HG03175 (cell line): ENCODE data around the gene SSUH2.
"Not testable (repeated sequence)": the region's sequence is repeated elsewhere in the genome, so short reads cannot be mapped to it uniquely, and the experiment has no call there.

Source experiments
- ATAC-seq: cut with Tn5 transposase; IDR thresholded peaks from one replicate; pipeline ENCODE4 v1.9.1; 2021; ENCODE audit warnings: mild to moderate bottlenecking, moderate library complexity; ENCODE audit not compliant: unreplicated experiment

The SSUH2 gene, protein sequence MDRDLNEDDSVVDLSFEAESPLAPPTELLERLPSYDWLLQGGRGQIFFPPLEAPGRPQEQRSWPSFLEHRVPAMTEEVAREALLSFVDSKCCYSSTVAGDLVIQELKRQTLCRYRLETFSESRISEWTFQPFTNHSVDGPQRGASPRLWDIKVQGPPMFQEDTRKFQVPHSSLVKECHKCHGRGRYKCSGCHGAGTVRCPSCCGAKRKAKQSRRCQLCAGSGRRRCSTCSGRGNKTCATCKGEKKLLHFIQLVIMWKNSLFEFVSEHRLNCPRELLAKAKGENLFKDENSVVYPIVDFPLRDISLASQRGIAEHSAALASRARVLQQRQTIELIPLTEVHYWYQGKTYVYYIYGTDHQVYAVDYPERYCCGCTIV

DNA sequence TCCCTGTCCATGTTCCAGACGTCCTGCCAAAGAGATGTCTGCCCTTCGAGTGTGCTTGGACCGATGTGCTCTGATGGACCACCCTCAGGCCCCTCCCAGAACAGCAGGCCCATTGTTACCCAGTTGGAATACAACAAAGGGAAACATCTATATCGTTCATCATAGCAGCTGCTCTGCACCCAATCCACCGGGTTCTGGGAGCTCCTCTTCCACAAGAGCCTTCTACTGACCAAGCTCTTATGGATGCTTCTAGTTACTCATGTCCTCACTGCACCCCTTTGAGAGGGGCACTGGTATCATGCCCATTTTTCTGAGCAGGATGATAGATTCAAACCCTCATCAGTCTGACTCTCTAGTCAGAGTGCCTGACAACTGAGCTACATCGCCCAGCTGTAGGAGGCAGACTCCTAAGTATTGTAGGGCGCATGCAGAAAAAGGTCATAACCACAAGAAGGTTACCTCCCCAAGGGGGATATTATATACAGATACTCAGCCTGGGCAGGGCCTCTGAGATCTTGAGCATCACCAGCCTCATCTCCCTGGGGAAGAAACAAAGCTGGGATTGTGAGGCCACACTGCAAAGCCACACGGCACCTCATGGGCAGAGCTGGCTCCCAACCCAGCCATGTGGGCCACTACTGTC lies at the start of gene SSUH2:
SSUH2 (minus strand) TSS at position 51 of the 643 bp plus-strand sequence; CDS start at position 11, 40 bp downstream.
- no peak for ATAC-seq

DNA sequence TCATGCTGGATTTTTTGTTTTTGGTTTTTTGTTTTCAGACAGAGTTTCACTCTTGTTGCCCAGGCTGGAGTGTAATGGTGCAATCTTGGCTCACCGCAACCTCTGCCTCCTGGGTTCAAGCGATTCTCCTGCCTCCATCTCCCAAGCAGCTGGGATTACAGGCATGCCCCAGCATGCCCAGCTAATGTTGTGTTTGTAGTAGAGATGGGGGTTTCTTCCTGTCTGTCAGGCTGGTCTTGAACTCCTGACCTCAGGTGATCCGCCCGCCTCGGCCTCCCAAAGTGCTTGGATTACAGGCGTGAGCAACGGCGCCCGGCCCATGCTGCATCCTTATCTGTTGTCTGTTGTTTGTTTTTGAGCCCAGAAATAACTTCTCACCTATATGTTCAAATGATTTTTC lies 46.7 kb upstream of the SSUH2 start:
- not testable (repeated sequence) for ATAC-seq

DNA sequence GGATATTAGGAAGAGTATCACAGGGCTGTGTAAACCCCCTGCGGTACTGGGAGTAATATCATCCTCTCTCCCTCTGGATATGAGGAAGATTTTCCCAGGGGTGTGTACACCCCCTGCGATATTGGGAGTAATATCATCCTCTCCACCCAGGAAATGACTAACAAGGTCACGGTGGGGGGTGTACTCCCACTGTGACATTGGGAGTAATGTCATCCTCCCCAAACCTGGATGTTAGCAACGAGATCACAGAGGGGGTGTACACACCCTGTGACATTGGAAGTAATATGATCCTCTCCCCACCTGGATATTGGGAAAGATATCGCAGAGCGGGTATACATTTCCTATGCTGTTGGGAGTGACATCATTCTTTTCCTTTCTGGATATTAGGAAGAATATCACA lies 40.4 kb upstream of the SSUH2 start:
- not testable (repeated sequence) for ATAC-seq

DNA sequence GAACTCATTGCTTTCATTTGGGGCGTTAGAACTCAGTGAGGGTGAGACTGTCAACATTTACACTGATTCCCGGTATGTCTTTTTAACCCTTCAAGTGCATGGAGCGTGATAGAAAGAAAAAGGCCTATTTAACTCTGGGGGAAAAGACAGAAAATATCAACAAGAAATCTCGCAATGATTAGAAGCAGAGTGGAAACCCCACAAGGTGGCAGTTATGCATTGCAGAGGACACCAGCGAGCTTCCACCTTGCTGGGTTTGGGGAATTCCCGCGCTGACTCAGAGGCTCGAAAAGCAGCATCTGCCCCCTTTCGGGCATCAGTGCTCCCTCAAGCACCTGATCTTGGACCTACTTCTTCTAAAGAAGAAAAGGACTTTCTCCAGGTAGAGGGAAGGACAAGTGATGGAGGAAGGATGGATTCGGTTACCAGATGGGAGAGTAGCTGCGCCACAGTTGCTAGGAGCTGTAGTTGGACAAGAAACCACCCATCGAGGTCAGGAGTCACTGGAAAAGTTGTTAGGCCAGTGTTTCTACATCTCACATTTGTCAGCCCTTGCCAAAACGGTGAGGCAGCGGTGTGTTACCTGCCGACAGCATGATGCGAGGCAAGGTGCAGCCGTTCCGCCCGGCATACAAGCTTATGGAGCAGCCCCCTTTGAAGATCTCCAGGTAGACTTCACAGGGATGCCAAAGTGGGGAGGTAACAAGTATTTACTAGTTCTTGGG lies 38.4 kb upstream of the SSUH2 start:
- ATAC-seq: not testable (repeated sequence)

DNA sequence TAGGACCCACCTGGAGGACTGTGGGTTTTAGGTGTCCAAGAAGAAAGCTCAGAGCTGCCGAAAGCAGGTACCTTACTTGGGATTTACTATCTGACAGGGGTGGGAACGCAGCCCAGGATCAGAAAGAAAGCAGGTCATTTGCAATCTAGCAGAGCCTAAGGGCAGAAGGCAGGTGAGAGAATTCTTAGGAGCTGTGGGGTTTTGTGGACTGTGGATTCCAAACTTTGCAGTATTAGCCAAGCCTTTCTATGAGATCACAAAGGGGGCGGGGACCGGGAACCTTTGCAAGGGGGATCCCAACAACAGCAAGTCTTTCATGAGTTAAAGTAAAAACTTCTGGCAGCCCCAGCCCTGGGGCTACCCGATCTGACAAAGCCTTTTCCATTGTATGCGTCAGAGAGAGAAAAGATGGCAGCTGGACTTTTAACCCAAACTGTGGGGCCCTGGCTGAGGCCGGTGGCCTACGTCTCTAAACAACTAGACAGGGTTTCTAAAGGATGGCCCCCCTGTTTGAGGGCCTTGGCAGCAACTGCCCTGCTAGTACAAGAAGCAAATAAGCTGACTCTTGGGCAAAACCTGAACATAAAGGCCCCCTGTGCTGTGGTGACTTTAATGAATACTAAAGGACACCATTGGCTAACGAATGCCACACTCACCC lies 37.4 kb upstream of the SSUH2 start:
- ATAC-seq: not testable (repeated sequence)

DNA sequence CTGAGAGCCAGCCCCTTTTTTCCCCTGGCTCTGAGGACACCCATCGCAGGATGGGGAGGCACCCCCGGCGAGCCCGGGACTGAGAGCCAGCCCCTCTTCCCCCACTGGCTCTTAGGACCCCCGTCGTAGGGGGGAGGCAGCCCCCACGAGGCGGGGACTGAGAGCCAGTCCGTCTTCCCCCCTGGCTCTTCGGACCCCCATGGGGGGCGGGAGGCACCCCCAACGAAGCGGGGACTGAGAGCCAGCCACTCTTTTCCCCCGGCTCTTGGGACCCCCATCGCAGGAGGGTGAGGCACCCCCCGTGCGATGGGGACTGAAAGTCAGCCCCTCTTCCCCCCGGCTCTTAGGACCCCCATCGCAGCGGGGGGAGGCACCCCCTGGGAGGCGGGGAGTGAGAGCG lies 36.8 kb upstream of the SSUH2 start:
- no peak for ATAC-seq

DNA sequence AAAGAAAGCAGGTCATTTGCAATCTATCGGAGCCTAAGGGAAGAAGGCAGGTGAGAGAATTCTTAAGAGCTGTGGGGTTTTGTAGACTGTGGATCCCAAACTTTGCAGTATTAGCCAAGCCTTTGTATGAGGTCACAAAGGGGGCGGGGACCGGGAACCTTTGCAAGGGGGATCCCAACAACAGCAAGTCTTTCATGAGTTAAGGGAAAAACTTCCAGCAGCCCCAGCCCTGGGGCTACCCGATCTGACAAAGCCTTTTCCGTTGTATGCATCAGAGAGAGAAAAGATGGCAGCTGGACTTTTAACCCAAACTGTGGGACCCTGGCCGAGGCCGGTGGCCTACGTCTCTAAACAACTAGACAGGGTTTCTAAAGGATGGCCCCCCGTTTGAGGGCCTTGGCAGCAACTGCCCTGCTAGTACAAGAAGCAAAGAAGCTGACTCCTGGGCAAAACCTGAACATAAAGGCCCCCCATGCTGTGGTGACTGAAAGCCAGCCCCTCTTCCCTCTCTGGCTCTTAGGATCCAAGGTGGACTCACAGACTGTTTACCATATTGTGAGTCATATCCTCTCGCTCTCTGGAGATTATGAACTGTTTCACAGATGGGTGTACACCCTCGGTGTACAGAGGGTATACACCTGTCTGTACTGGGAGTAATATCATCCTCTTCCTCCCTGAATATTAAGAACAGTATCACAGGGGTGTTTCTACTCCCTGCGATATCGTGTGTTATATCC lies 35.4 kb upstream of the SSUH2 start:
- not testable (repeated sequence) for ATAC-seq

DNA sequence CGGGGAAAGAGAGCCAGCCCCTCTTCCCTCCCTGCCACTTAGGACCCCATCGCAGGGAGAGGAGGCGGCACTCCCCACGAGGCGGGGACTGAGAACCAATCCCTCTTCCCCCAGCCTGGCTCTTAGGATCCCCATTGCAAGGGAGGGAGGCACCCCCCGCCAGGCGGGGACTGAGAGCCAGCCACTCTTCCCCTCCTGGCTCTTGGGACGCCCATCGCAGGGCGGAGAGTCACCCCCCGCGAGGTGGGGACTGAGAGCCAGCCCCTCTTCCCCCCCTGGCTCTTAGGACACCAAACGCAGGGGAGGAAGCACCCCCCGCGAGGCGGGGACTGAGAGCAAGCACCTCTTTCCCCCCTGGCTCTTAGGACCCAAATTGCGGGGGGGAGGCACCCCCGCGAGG lies 34.2 kb upstream of the SSUH2 start:
- no peak for ATAC-seq

DNA sequence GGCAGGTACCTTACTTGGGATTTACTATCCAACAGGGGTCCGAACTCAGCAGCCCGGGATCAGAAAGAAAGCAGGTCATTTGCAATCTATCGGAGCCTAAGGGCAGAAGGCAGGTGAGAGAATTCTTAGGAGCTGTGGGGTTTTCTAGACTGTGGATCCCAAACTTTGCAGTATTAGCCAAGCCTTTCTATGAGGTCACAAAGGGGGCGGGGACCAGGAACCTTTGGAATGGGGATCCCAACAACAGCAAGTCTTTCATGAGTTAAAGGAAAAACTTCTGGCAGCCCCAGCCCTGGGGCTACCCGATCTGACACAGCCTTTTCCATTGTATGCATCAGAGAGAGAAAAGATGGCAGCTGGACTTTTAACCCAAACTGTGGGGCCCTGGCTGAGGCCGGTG lies 32.7 kb upstream of the SSUH2 start:
- ATAC-seq: not testable (repeated sequence)

DNA sequence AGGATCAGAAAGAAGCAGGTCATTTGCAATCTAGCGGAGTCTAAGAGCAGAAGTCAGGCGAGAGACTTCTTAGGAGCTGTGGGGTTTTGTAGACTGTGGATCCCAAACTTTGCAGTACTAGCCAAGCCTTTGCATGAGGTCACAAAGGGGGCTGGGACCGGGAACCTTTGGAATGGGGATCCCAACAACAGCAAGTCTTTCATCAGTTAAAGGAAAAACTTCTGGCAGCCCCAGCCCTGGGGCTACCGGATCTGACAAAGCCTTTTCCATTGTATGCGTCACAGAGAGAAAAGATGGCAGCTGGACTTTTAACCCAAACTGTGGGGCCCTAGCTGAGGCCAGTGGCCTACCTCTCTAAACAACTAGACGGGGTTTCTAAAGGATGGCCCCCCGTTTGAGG lies 31.0 kb upstream of the SSUH2 start:
- ATAC-seq: not testable (repeated sequence)

DNA sequence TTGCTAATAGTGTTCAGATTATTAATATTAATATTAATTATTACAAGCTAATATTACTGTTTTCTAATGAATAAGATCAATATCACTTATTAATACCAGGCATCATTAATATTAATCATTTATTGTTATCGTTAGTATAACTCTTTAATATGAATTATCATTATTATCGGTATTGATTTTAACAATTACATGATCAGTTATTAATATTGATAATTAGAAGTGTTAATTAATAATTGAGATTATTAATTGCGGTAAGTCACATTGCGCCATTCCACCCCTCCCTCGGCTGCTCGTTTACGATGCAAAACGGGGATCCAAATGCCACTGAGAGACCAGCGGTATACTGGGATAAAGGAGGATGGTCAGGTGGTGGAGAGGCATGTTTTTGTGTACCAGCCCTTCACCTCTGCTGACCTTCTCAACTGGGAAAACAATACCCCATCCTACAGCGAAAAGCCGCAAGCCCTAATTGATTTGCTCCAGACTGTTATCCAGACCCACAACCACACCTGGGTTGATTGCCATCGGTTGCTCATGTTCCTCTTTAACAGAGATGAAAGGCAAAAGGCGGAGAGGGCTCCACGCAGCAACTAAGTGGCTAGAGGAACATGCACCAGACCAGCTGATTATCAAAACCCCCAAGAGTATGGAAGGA lies 28.6 kb upstream of the SSUH2 start:
- ATAC-seq: no peak

DNA sequence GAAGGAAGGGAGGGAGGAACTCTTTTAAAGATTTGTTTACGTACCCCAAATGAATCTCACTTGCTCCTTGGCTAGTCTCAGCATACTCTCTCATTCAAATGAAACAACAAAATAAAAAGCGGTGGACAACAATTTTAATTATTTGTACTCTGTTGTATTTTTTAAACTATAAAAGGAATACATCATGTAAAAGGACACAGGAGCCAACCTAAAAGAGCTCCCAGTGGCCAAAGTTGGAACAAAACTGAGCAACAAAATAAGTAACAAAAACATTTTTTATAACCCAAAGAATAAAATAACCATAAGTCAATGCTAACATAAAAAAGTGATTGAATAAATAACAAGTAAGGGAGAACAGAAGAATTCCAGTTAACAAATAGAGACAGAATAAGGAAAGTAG lies 24.4 kb upstream of the SSUH2 start:
- ATAC-seq: no peak

DNA sequence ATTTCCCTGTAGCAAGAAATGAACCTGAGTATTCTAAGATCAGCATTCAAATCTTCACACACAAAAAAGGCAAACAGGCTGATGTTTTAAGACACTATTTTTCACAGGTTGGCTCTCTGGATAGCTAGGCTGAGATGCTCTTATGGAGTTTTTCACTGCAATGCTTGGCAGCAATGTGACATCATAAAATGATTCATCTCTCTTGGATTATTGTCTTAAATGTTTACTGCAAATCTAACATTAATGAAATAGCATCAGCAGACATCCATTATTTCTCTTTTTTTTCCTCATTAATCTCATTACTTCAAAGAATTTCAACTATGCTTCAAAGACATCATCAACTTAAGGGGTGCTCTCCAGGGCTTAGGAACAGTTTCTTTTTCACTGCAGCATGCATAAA lies 23.6 kb upstream of the SSUH2 start:
- ATAC-seq: no peak

DNA sequence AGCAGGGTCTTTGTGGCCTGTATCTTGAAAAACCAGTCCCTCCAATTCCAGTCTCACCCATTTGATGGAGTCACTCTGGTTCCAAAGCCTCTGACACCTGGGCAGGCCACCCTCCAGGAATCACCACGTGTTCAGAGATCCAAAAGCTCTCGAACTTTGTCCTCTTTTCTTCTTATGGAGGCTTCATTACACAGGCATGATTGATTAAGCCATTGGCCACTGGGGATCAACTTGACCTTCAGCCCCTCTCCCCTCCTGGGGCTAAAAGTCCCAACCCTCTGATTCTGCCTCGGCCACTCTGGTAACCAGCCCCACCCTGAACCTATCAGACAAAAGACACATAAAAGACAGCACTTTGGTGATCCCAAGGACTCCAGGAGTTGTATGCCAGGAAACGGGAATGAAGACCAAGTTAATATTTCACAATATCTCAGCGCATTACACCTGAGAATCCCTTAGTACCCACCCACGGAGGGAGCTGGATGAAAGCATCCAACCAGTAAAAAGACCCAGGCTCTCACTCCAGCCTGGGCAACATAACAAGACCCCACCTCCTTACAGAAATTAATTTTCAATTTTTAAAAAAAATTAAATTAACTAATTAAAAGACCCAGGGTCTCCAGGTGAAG lies 23.0 kb upstream of the SSUH2 start:
- ATAC-seq: no peak

DNA sequence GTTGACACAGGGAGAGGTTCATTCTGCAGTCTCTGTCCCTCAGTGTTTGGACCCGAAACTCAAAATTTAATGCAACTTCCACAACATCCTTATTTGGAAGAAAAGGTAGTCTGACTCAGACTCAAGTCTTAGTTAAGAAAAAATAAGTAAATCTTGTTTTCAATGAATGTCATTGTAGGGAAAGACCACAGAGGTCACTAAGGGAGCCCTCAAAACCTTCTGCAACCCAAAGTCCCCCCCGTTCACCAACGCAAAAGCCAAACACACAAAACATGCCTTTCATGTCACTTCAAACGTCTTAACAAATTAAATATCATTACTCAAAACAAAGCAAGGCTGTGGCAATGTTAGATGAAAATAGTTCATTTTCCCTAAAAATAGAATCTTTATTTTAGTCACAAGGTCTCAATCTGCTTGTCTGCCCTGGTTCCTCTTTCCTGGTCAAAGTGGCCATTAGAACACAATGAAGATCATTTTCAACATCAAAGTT lies 20.9 kb upstream of the SSUH2 start:
- peak; percentile 72 for ATAC-seq

DNA sequence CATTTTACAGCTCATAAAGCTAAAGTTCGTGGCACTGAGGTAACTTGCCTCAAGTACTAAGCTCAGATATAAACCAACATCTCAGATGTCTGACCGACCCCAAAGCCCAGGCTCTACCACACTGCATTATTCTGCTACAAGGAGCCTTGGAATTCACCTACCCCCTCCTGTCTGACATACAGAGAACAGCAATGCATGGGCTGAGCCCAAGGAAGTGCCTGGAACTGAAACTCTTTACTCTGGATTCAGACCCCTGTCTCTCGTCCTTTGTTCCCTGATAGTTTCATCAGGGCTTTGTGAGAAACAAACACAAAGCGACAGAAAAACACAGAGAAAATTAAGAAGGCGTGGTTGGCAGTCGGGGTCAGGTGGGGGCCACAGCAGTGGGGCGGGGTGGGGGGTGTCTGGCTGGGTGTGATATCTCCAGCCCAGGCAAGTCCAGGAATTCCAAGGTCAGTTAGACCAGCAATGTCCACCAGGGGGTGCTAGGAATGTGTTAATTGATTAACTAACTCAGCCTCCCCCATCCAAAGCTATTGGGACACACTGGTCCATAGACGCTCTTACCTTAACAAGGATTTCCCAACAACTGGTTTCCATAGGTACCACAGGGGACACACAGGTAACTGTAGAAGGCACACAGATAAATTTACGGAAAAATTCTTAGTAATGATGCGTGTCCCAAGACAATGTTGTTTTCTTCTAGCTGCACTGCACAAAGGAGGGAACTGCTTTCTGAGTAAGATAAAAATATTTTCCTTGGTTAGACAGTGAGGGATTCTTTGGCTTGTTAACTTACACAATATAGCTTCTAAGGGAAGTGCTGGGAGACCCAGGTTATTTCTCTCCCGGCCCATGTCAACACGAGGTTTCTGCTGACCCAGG lies 18.8 kb upstream of the SSUH2 start:
- ATAC-seq: no peak

DNA sequence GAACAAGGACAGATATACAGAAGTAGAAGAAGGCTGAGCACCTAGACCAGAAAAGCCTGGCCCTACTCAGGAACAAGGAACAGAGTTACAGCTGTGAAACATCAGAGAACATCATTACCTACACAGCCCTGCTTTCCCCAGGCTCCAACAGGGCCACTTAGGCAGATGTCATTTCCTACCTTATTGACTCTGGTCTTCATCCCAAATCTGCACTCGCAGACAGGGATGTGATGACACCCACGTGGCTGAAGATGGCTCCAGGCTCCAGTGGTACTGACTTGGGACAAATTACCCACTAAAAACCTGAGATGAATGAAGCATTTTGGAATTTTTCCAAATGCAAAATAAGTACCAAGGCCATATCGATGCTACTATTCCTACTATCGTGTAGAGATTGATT lies 18.0 kb upstream of the SSUH2 start:
- no peak for ATAC-seq
